Hepatocyte (in vitro differentiated cells): Measurements from ENCODE around the gene EPS8L3. TPM values are rescaled to one million over a fixed set of nuclear protein-coding genes. Genes with fewer than 3 reads are reported as not detected.

Experiments
- DNase-seq: peaks from one replicate; pipeline ENCODE4 v3.0.0-alpha.2; 2016; ENCODE audit warnings: low spot score
- H2AFZ ChIP-seq: fragments of 200-600 bp; sonication (generic); 2 replicates; pipeline ENCODE4 v1.6.0; 2016; ENCODE audit warnings: antibody characterized with exemption, mild to moderate bottlenecking
- H3K27ac ChIP-seq: fragments of 200-600 bp; sonication (generic); 2 replicates; pipeline ENCODE4 v1.5.1; 2016; ENCODE audit warnings: mild to moderate bottlenecking
- H3K27me3 ChIP-seq: fragments of 200-600 bp; sonication (generic); 2 replicates; pipeline ENCODE4 v1.6.1; 2016
- H3K36me3 ChIP-seq: fragments of 200-600 bp; sonication (generic); replicated peaks from 2 replicates; pipeline ENCODE4 v1.5.1; 2016; ENCODE audit warnings: low read depth; ENCODE audit not compliant: insufficient read depth
- H3K4me1 ChIP-seq: fragments of 200-600 bp; sonication (generic); 2 replicates; pipeline ENCODE4 v1.5.1; 2016; ENCODE audit warnings: mild to moderate bottlenecking, moderate library complexity; ENCODE audit not compliant: insufficient read depth
- H3K4me2 ChIP-seq: fragments of 200-600 bp; sonication (generic); 2 replicates; pipeline ENCODE4 v1.6.0; 2016
- H3K4me3 ChIP-seq: fragments of 200-600 bp; sonication (generic); 2 replicates; pipeline ENCODE4 v1.5.1; 2016; ENCODE audit warnings: mild to moderate bottlenecking
- H3K79me2 ChIP-seq: fragments of 200-600 bp; sonication (generic); 2 replicates; pipeline ENCODE4 v1.6.0; 2017; ENCODE audit warnings: mild to moderate bottlenecking
- H3K9me2 ChIP-seq: fragments of 200-600 bp; sonication (generic); replicated peaks from 2 replicates; pipeline ENCODE4 v1.6.0; 2017; ENCODE audit warnings: mild to moderate bottlenecking; ENCODE audit not compliant: insufficient read depth
- H3K9me3 ChIP-seq: fragments of 200-600 bp; sonication (generic); 2 replicates; pipeline ENCODE4 v1.5.1; 2016; ENCODE audit warnings: low read depth, mild to moderate bottlenecking
- H4K20me1 ChIP-seq: fragments of 200-600 bp; sonication (generic); 2 replicates; pipeline ENCODE4 v1.6.0; 2016; ENCODE audit warnings: mild to moderate bottlenecking; ENCODE audit not compliant: insufficient read depth, poor library complexity, severe bottlenecking
- EZH2 ChIP-seq: fragments of 200-600 bp; sonication (generic); IDR thresholded peaks from 2 replicates; pipeline ENCODE4 v1.6.1; 2016; ENCODE audit warnings: antibody characterized with exemption, mild to moderate bottlenecking, borderline replicate concordance
- EZH2phosphoT487 ChIP-seq: fragments of 200-600 bp; sonication (generic); IDR thresholded peaks from one replicate; pipeline ENCODE4 v1.6.1; 2018; ENCODE audit warnings: antibody characterized with exemption, mild to moderate bottlenecking, low read depth, moderate library complexity; ENCODE audit not compliant: unreplicated experiment, severe bottlenecking
- WGBS: methylation state at CpG from one replicate; pipeline ENCODE4 v1.1.6; 2016; ENCODE audit warnings: low lambda C conversion rate; ENCODE audit errors: missing lambda C conversion rate; 5-methylcytosine and 5-hydroxymethylcytosine counted together
- polyA plus RNA-seq: library from polyadenylated mRNA; unstranded; fragments of >200 nt; fragmentation: Nextera tagmentation; extraction: Ambion mirVana; gene quantifications from 2 replicates; pipeline ENCODE4 v1.2.1, GENCODE V29; 2016
- total RNA-seq: library from RNA; depleted of rRNA; stranded (reverse); fragments of >200 nt; gene quantifications from 2 replicates; pipeline ENCODE4 v1.2.3, GENCODE V29; 2014
- TF ChIP-seq, protein P1 (sequence below): fragments of 200-600 bp; sonication (generic); IDR thresholded peaks from 2 replicates; pipeline ENCODE4 v1.5.1; 2016; ENCODE audit warnings: antibody characterized with exemption, mild to moderate bottlenecking; ENCODE audit not compliant: poor library complexity

The EPS8L3 gene
- total and polyA plus RNA-seq, 2 experiments from 2014 or later, result 48.1 to 97.3 TPM

DNA sequence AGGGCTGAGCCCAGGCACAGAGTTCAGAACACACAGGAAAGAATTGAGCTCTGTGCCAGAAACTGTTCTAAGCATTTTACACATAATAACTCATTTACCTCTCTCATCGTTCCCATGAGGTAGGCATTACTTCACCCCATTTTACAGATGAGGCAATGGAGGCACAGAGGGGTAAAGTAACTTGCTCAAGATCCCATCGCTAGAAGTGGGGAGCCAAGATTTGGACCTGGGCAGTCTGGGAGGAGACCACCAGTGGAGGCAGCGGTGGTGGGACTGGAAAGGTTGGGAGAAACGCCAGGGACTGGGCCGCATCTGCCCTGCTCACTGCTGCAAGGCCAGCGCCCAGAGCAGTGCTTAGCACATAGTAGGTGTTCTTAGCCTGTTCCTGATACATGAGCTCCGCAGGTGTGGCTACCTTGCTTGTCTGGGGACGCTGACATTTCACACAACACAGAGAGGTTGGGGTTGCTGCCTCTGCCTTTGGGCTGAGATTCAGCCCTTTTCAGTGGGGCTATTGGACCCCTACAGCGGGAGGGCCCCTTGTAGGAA is 27.8 kb upstream of the EPS8L3 start:
- no peaks in the 10 kb centered on the region for H3K27me3 ChIP-seq
- no peaks in the 10 kb centered on the region for H3K9me3 ChIP-seq
- H3K36me3 ChIP-seq, result no peaks in the 10 kb centered on the region
- H3K27ac ChIP-seq, result peak overlapping the region; percentile 45
- peaks cover 31% of the 10 kb centered on the region for H3K4me1 ChIP-seq
- H3K4me3 ChIP-seq, result no peak overlapping the region
- TF ChIP-seq, protein P1, sequence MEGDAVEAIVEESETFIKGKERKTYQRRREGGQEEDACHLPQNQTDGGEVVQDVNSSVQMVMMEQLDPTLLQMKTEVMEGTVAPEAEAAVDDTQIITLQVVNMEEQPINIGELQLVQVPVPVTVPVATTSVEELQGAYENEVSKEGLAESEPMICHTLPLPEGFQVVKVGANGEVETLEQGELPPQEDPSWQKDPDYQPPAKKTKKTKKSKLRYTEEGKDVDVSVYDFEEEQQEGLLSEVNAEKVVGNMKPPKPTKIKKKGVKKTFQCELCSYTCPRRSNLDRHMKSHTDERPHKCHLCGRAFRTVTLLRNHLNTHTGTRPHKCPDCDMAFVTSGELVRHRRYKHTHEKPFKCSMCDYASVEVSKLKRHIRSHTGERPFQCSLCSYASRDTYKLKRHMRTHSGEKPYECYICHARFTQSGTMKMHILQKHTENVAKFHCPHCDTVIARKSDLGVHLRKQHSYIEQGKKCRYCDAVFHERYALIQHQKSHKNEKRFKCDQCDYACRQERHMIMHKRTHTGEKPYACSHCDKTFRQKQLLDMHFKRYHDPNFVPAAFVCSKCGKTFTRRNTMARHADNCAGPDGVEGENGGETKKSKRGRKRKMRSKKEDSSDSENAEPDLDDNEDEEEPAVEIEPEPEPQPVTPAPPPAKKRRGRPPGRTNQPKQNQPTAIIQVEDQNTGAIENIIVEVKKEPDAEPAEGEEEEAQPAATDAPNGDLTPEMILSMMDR, result no peak
- no peak for TF ChIP-seq EZH2
- no peak for TF ChIP-seq EZH2phosphoT487
- H3K9me2 ChIP-seq, result no peaks in the 10 kb centered on the region
- no peaks in the 10 kb centered on the region for H4K20me1 ChIP-seq
- no peak for DNase-seq
- 80% methylated on average over 9 of the region's 9 CpGs for WGBS
- no peaks in the 10 kb centered on the region for H3K79me2 ChIP-seq
- H3K4me2 ChIP-seq, result peak overlapping the region; percentile 41
- H2AFZ ChIP-seq, result no peak overlapping the region

- no peaks in the 10 kb centered on the region for H4K20me1 ChIP-seq
- peaks cover 38% of the 10 kb centered on the region for H3K4me1 ChIP-seq
- H3K9me3 ChIP-seq, result no peaks in the 10 kb centered on the region
- peak; percentile 71 for DNase-seq
- whole genome bisulfite sequencing, result 81% methylated on average over 12 of the region's 12 CpGs
- H3K27ac ChIP-seq, result peak overlapping the region; percentile 43
- H3K27me3 ChIP-seq, result no peaks in the 10 kb centered on the region
- no peak overlapping the region for H2AFZ ChIP-seq
- no peaks in the 10 kb centered on the region for H3K79me2 ChIP-seq
- H3K4me2 ChIP-seq, result no peak overlapping the region
- no peaks in the 10 kb centered on the region for H3K9me2 ChIP-seq
- no peaks in the 10 kb centered on the region for H3K36me3 ChIP-seq
- no peak overlapping the region for H3K4me3 ChIP-seq
- TF ChIP-seq EZH2phosphoT487 (no peak), EZH2 (no peak)
- TF ChIP-seq, protein P1, result peak; percentile 23
Measured at GRCh38 chr1:109790735-109791494, 27.2 kb upstream of the EPS8L3 start.

- Histone ChIP-seq H3K4me3 (no peak overlapping the region), H3K4me2 (no peak overlapping the region), H3K4me1 (peaks cover 38% of the 10 kb centered on the region), H3K27me3 (no peaks in the 10 kb centered on the region), H3K9me2 (no peaks in the 10 kb centered on the region), H3K36me3 (no peaks in the 10 kb centered on the region), H3K9me3 (no peaks in the 10 kb centered on the region), H4K20me1 (no peaks in the 10 kb centered on the region), H2AFZ (no peak overlapping the region), H3K27ac (no peak overlapping the region), H3K79me2 (no peaks in the 10 kb centered on the region)
- no peak for DNase-seq
- WGBS, result 92% methylated on average over 2 of the region's 2 CpGs
- TF ChIP-seq, protein P1, result no peak
- TF ChIP-seq EZH2 (no peak), EZH2phosphoT487 (no peak)
Measured at GRCh38 chr1:109790329-109790728, 26.6 kb upstream of the EPS8L3 start.
